Measurements from ENCODE around the gene TMED1.
A peak's percentile ranks its signal among the peaks of the same experiment; 100 is the strongest.

GRCh38 chr19:10870501-10870954 lies 34.5 kb upstream of the TMED1 start:
- TF ChIP-seq CTCF (IDR thresholded peaks at IDR 0.05) (no peak), POLR2A (IDR thresholded peaks at IDR 0.05) (no peak), POLR2AphosphoS5 (IDR thresholded peaks at IDR 0.05; ENCODE audit: insufficient read depth in 1 of 2, low read depth in 1 of 2) (peak in 1 of 2 donors; percentile 44)

Measured in vagina (tissue), 2 donors.